ENCODE measurements around the gene COMT. TPM values are rescaled to one million over a fixed set of nuclear protein-coding genes. Genes with fewer than 3 reads are reported as not detected.

Gene COMT
- total and polyA plus RNA-seq, 2 donors: 53.6 to 74.5 TPM

DNA sequence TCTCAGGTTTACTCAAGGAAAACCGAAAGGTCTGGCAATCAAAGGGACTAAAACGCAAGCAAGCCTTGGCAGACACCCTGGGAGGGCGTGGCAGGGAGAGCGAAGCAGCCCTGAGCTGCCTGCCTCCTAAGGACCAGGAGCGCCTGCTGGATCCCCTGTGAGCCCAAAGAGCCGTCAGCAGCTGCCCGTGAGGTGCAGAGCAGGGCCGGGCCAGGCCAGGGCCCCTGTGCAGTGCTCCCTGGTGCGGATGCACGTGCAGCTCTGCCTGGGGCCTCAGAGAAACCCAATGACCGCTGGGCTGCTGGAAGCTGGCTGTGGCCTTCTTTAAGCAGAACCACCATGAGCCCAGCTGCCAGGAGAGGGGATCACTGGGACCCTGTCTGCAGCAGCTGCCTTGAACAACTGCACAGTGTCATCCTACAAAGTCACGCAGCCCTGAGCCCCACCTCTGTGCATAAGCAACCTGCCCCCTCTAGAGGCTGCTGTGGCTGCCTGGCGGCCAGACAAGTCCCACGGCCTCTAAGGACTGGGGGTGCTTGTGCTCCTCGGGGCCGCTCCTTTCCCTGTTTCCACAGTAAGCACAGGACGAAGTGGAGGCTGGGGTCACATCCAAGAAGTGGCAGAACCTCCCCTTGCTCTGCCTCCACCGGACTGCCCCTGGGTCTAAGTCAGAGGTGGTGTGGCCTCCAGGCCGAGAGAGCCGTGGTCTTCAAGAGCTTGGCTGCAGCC is 29.1 kb upstream of the COMT start:
- Histone ChIP-seq H3K27ac (ENCODE audit: low read depth in 1 of 2, low read length in 1 of 2) (no peak overlapping the region), H3K9me3 (ENCODE audit: control insufficient read depth in 2 of 2, insufficient read depth in 1 of 2, low read length in 1 of 2) (peaks cover 3 to 9% of the 10 kb centered on the region in 2 donors), H3K4me1 (ENCODE audit: control insufficient read depth in 2 of 2, insufficient read depth in 2 of 2, low read length in 2 of 2) (peaks cover 5 to 41% of the 10 kb centered on the region in 2 donors), H3K27me3 (ENCODE audit: control insufficient read depth in 2 of 2, insufficient read depth in 1 of 2, low read length in 1 of 2) (no peaks in the 10 kb centered on the region), H3K4me3 (ENCODE audit: low read length in 2 of 2) (no peak overlapping the region), H3K36me3 (ENCODE audit: control insufficient read depth in 2 of 2, insufficient read depth in 2 of 2, low read length in 1 of 2) (peaks cover 22 to 27% of the 10 kb centered on the region in 2 donors)
- DNase-seq (ENCODE audit: low read depth in 6 of 9, low spot score in 9 of 9): no peak
- WGBS: 95% methylated on average over 20 of the region's 20 CpGs

DNA sequence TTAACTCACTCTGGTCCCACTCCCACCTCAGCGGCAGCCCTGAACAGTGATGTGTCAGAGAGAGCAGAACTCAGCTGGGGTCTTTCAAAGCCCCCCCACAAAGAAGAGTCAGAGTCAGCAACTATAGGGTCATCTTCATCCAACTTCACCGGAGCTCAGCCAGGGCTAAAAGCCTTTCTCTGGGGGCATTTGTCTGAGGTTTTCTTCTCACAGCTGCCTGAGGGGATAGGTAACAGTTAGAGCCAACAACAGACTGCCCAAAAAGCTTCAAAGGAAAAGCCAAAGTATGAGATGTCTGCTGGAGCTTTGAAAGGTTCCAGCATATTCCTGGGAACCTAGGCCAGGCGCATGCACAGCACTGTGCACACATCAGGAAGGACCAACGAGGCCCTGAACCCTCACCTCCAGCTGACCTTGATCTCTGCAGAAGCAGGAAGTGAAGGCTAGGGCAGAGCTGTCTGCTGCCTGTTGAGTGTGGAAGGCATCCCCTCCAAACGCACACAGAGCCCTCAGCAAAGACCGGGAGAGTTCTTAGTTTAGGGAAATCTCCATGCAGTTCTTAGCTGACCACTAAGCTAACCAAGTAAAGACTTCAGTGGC is 28.1 kb upstream of the COMT start:
- 97% methylated on average over 6 of the region's 6 CpGs for WGBS
- H3K27me3 ChIP-seq (ENCODE audit: control insufficient read depth in 2 of 2, insufficient read depth in 1 of 2, low read length in 1 of 2): no peaks in the 10 kb centered on the region
- peaks cover 3 to 9% of the 10 kb centered on the region in 2 donors for H3K9me3 ChIP-seq (ENCODE audit: control insufficient read depth in 2 of 2, insufficient read depth in 1 of 2, low read length in 1 of 2)
- peaks cover 27 to 32% of the 10 kb centered on the region in 2 donors for H3K36me3 ChIP-seq (ENCODE audit: control insufficient read depth in 2 of 2, insufficient read depth in 2 of 2, low read length in 1 of 2)
- peaks cover 5 to 41% of the 10 kb centered on the region in 2 donors for H3K4me1 ChIP-seq (ENCODE audit: control insufficient read depth in 2 of 2, insufficient read depth in 2 of 2, low read length in 2 of 2)
- H3K27ac ChIP-seq (ENCODE audit: low read depth in 1 of 2, low read length in 1 of 2): no peak overlapping the region
- H3K4me3 ChIP-seq (ENCODE audit: low read length in 2 of 2): no peak overlapping the region
- no peak for DNase-seq (ENCODE audit: low read depth in 6 of 9, low spot score in 9 of 9)

DNA sequence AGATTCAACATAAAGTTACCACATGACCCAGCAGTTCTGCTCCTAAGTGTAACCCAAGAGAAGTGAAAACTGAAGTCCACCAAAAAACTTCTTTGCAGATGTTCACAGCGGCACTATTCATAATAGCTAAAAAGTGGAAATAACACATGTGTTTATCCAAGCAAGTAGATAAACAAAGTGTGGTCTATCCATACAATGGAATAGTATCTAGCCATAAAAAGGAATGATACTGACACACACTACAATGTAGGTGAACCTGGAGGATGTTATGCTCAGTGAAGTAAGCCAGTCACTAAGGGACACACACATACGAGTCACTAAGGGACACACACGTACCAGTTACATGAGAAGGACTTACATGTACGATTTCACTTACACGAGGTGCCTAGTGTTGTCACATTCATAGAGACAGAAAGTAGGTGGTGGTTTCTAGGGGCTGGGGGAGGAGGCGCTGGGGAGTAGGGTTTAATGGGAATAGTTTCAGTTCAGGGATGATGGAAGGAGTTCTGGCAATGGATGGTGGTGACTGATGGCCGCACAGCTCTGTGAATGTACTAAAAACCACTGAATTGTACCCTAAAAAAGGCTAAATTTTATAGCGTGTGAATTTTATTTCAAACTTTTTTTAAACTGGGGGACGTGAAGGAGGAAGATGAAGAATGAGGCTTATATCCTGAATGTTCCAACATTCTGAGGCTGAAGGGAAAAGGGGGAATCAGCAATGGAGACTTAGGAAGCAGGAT is 27.2 kb upstream of the COMT start:
- Histone ChIP-seq H3K4me1 (ENCODE audit: control insufficient read depth in 2 of 2, insufficient read depth in 2 of 2, low read length in 2 of 2) (peaks cover 5 to 37% of the 10 kb centered on the region in 2 donors), H3K27ac (ENCODE audit: low read depth in 1 of 2, low read length in 1 of 2) (no peak overlapping the region), H3K36me3 (ENCODE audit: control insufficient read depth in 2 of 2, insufficient read depth in 2 of 2, low read length in 1 of 2) (peaks cover 27 to 33% of the 10 kb centered on the region in 2 donors), H3K9me3 (ENCODE audit: control insufficient read depth in 2 of 2, insufficient read depth in 1 of 2, low read length in 1 of 2) (peaks cover 3 to 9% of the 10 kb centered on the region in 2 donors), H3K4me3 (ENCODE audit: low read length in 2 of 2) (no peak overlapping the region), H3K27me3 (ENCODE audit: control insufficient read depth in 2 of 2, insufficient read depth in 1 of 2, low read length in 1 of 2) (no peaks in the 10 kb centered on the region)
- WGBS: 92% methylated on average over 9 of the region's 9 CpGs
- DNase-seq (ENCODE audit: low read depth in 6 of 9, low spot score in 9 of 9): no peak

DNA sequence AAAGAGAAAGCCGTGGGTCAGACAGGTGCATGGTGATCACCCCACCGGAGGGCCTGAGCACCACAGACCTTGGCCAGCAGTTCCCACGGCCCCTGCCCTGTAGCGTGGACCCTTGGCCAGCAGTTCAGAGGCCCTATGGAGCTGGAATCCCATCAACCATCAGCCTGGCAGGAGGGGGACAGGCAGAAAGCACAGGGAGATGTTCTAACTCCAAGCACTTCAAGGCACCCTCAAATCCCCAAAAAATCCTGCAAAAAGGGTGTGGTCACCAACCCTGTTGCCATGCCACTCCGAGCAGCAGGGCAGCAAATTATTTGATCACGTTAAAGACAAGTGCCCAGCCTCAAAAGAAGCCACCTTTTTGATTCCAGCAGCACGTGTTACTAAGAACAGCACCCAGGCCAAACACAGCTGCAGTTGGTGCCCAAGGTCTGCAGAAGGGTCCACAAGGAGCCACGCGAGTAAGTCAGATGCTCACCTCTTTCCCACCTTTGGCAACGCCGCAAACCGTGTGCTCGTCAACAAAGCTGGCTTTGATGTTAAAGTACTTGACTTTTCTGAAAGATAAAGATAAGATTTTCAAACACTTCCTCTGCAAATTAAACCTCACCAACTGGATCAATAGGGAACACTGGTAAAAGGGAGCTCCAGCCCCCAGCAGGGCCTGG is 26.2 kb upstream of the COMT start:
- Histone ChIP-seq H3K27me3 (ENCODE audit: control insufficient read depth in 2 of 2, insufficient read depth in 1 of 2, low read length in 1 of 2) (no peaks in the 10 kb centered on the region), H3K27ac (ENCODE audit: low read depth in 1 of 2, low read length in 1 of 2) (no peak overlapping the region), H3K9me3 (ENCODE audit: control insufficient read depth in 2 of 2, insufficient read depth in 1 of 2, low read length in 1 of 2) (peaks cover 3 to 9% of the 10 kb centered on the region in 2 donors), H3K4me1 (ENCODE audit: control insufficient read depth in 2 of 2, insufficient read depth in 2 of 2, low read length in 2 of 2) (peaks cover 3 to 29% of the 10 kb centered on the region in 2 donors), H3K4me3 (ENCODE audit: low read length in 2 of 2) (no peak overlapping the region), H3K36me3 (ENCODE audit: control insufficient read depth in 2 of 2, insufficient read depth in 2 of 2, low read length in 1 of 2) (peaks cover 27 to 33% of the 10 kb centered on the region in 2 donors)
- DNase-seq (ENCODE audit: low read depth in 6 of 9, low spot score in 9 of 9): peak in 1 of 9 donors; percentile 28
- WGBS: 63% methylated on average over 13 of the region's 13 CpGs

DNA sequence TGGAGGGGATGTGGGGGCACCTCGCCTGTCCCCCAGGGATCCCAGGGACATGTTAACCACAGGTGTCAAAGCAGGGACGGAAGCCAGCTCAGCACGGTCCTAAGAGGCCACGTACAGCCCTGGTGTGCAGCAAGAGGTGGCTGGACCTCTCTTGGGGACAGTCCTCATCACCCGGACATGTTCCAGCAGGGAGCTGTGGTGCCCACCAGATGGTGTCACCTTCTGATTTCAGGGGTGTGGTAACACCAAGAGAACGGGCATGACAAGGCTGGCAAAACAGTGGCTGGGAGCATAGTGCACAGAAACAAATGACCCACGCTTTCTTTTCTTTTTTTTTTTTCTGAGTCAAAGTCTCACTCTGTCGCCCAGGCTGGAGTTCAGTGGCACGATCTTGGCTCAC is 25.6 kb upstream of the COMT start:
- H3K4me1 ChIP-seq (ENCODE audit: control insufficient read depth in 2 of 2, insufficient read depth in 2 of 2, low read length in 2 of 2): peaks cover 3 to 29% of the 10 kb centered on the region in 2 donors
- H3K27me3 ChIP-seq (ENCODE audit: control insufficient read depth in 2 of 2, insufficient read depth in 1 of 2, low read length in 1 of 2): no peaks in the 10 kb centered on the region
- H3K4me3 ChIP-seq (ENCODE audit: low read length in 2 of 2): no peak overlapping the region
- H3K36me3 ChIP-seq (ENCODE audit: control insufficient read depth in 2 of 2, insufficient read depth in 2 of 2, low read length in 1 of 2): peaks cover 27 to 33% of the 10 kb centered on the region in 2 donors
- DNase-seq (ENCODE audit: low read depth in 6 of 9, low spot score in 9 of 9): no peak
- no peak overlapping the region for H3K27ac ChIP-seq (ENCODE audit: low read depth in 1 of 2, low read length in 1 of 2)
- peaks cover 3 to 9% of the 10 kb centered on the region in 2 donors for H3K9me3 ChIP-seq (ENCODE audit: control insufficient read depth in 2 of 2, insufficient read depth in 1 of 2, low read length in 1 of 2)
- 92% methylated on average over 9 of the region's 9 CpGs for WGBS

DNA sequence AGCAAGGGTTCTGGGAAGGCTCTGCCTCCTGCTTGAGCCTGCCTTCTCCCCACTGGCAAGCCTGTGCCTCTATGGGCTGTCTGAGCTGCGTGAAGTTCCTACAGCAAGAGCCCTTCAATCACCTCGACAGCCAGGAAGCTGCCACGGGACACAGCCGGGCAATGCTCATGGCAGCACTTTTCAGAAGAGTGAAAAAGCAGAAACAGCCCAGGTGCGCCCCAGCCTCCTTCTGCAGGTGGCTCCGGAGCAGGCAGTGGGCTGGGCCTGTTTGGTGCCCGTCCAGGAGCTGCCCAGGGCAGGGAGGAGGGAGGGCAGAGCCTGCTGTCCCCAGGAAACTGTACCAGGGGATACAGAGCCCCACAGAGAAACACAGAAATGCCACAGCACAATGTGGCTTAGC is 24.6 kb upstream of the COMT start:
- Histone ChIP-seq H3K4me3 (ENCODE audit: low read length in 2 of 2) (no peak overlapping the region), H3K36me3 (ENCODE audit: control insufficient read depth in 2 of 2, insufficient read depth in 2 of 2, low read length in 1 of 2) (peaks cover 24 to 33% of the 10 kb centered on the region in 2 donors), H3K9me3 (ENCODE audit: control insufficient read depth in 2 of 2, insufficient read depth in 1 of 2, low read length in 1 of 2) (peaks cover 3 to 9% of the 10 kb centered on the region in 2 donors), H3K27me3 (ENCODE audit: control insufficient read depth in 2 of 2, insufficient read depth in 1 of 2, low read length in 1 of 2) (no peaks in the 10 kb centered on the region), H3K27ac (ENCODE audit: low read depth in 1 of 2, low read length in 1 of 2) (no peak overlapping the region), H3K4me1 (ENCODE audit: control insufficient read depth in 2 of 2, insufficient read depth in 2 of 2, low read length in 2 of 2) (peaks cover 3 to 20% of the 10 kb centered on the region in 2 donors)
- no peak for DNase-seq (ENCODE audit: low read depth in 6 of 9, low spot score in 9 of 9)
- WGBS: 36% methylated on average over 7 of the region's 7 CpGs

DNA sequence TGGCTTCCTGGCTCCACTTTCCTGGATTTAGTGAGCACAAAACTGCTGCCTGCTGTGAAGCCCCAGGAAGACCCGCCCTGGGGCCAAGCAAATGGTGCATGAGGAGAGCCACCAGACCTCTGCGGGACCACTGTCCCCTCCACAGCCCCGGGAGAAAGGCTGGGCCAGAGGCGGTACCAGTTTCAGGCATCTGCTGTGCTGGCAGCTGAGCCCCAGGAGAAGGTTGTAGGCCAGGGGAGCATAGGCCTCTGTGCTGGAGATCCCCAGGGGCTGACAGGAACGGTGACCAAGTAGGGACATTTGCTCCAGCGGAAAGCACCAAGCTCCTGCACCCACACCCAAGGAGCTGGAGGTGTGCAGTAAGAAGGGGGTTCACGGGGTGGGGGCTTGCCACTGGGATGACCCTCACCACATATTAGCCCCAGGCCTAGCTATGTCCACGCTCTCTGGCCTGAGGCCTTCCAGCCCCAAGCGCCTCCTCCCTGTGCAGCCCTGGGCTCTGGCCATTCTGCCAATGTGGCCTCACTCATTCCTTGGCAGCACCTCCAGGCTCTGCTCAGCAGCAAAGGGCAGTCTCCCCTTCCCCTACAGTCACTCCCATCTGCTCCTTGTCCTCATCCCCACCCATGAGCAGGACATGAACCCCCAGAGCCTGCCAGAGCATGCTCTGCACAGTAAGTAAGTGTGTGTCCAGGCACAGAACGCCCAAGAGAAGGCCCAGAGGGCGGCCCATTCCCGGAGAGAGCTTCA is 24.0 kb upstream of the COMT start:
- no peak for DNase-seq (ENCODE audit: low read depth in 6 of 9, low spot score in 9 of 9)
- no peaks in the 10 kb centered on the region for H3K27me3 ChIP-seq (ENCODE audit: control insufficient read depth in 2 of 2, insufficient read depth in 1 of 2, low read length in 1 of 2)
- WGBS: 98% methylated on average over 12 of the region's 12 CpGs
- peaks cover 3 to 20% of the 10 kb centered on the region in 2 donors for H3K4me1 ChIP-seq (ENCODE audit: control insufficient read depth in 2 of 2, insufficient read depth in 2 of 2, low read length in 2 of 2)
- peaks cover 3 to 9% of the 10 kb centered on the region in 2 donors for H3K9me3 ChIP-seq (ENCODE audit: control insufficient read depth in 2 of 2, insufficient read depth in 1 of 2, low read length in 1 of 2)
- H3K36me3 ChIP-seq (ENCODE audit: control insufficient read depth in 2 of 2, insufficient read depth in 2 of 2, low read length in 1 of 2): peaks cover 24 to 33% of the 10 kb centered on the region in 2 donors
- peak overlapping the region in 1 of 2 donors; percentile 15 for H3K27ac ChIP-seq (ENCODE audit: low read depth in 1 of 2, low read length in 1 of 2)
- H3K4me3 ChIP-seq (ENCODE audit: low read length in 2 of 2): no peak overlapping the region

DNA sequence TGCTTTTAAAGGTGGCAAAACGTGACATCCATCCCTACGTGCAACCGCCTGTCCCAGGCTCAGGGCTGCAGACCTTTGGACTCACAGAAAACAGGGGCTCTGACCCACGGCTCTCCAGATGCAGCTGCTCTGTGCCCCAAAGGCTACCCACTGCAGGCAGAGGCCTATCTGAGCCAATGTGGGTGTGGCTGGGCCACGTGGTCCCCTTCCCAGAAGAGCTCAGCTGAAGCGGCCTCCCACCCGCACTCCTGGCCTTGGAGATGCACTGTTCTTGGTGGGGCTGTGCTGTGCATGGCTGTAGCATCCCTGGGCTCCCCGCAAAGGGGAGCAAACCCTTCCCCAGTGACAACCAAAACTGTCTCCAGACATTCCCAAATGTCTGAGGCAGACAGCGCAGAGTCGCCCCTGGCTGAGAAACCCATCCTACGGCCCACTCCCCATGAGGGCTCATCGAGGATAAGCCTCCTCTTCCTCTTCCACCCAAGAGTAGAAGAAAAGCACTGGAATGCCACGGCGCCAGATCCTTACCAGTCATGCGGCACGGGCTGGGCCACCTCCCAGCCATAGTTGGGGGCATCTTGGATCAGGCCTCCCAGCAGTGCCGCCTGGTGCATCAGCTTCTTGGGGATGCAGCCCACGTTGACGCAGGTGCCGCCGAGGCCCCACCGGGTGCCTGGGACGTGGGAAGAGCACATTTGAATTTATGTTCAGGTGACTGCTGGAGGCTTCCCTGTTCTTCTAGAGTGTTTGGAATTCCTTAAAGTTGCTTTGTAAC is 23.1 kb upstream of the COMT start:
- Histone ChIP-seq H3K36me3 (ENCODE audit: control insufficient read depth in 2 of 2, insufficient read depth in 2 of 2, low read length in 1 of 2) (peaks cover 20 to 27% of the 10 kb centered on the region in 2 donors), H3K4me1 (ENCODE audit: control insufficient read depth in 2 of 2, insufficient read depth in 2 of 2, low read length in 2 of 2) (peaks cover 3 to 20% of the 10 kb centered on the region in 2 donors), H3K9me3 (ENCODE audit: control insufficient read depth in 2 of 2, insufficient read depth in 1 of 2, low read length in 1 of 2) (peaks cover 3 to 5% of the 10 kb centered on the region in 2 donors), H3K27ac (ENCODE audit: low read depth in 1 of 2, low read length in 1 of 2) (no peak overlapping the region), H3K4me3 (ENCODE audit: low read length in 2 of 2) (no peak overlapping the region), H3K27me3 (ENCODE audit: control insufficient read depth in 2 of 2, insufficient read depth in 1 of 2, low read length in 1 of 2) (no peaks in the 10 kb centered on the region)
- WGBS: 87% methylated on average over 23 of the region's 23 CpGs
- no peak for DNase-seq (ENCODE audit: low read depth in 6 of 9, low spot score in 9 of 9)
